OCI-LY1 (cell line): ENCODE data around the gene PARD6A.

Experiments used
- H2AFZ ChIP-seq: fragments of 200-600 bp; sonication (generic), shearing (Covaris generic); 2 replicates; pipeline ENCODE4 v1.6.0; 2014; ENCODE audit warnings: antibody characterized with exemption, mild to moderate bottlenecking, low read length
- H3F3A ChIP-seq: fragments of 200-600 bp; sonication (generic), shearing (Covaris generic); 2 replicates; pipeline ENCODE4 v1.6.0; 2014; ENCODE audit warnings: mild to moderate bottlenecking, antibody characterized with exemption, low read length, moderate library complexity; ENCODE audit not compliant: insufficient read depth
- H3K27ac ChIP-seq: fragments of 200-600 bp; sonication (generic); 2 replicates; pipeline ENCODE4 v1.5.1; 2014; ENCODE audit warnings: low read length, mixed run types, mild to moderate bottlenecking, low read depth; ENCODE audit not compliant: poor library complexity, severe bottlenecking
- H3K27me3 ChIP-seq: fragments of 200-600 bp; sonication (generic); 2 replicates; pipeline ENCODE4 v1.6.0; 2014; ENCODE audit warnings: antibody characterized with exemption, mild to moderate bottlenecking, low read length, moderate library complexity; ENCODE audit not compliant: insufficient read depth
- H3K36me3 ChIP-seq: fragments of 200-600 bp; sonication (generic); 2 replicates; pipeline ENCODE4 v1.6.1; 2014; ENCODE audit warnings: mild to moderate bottlenecking, antibody characterized with exemption, low read length, moderate library complexity, mixed read lengths; ENCODE audit not compliant: insufficient read depth
- H3K4me1 ChIP-seq: fragments of 200-600 bp; sonication (generic); 2 replicates; pipeline ENCODE4 v1.5.1; 2014; ENCODE audit warnings: mild to moderate bottlenecking, low read length, moderate library complexity; ENCODE audit not compliant: insufficient read depth, severe bottlenecking
- H3K4me2 ChIP-seq: fragments of 200-600 bp; sonication (generic), shearing (Covaris generic); 2 replicates; pipeline ENCODE4 v1.6.1; 2014; ENCODE audit warnings: low read length
- H3K4me3 ChIP-seq: fragments of 200-600 bp; sonication (generic); 2 replicates; pipeline ENCODE4 v1.5.1; 2014; ENCODE audit warnings: low read length, low read depth, mild to moderate bottlenecking, mixed read lengths; ENCODE audit not compliant: poor library complexity, severe bottlenecking
- H3K79me2 ChIP-seq: fragments of 200-600 bp; shearing (Covaris generic); 2 replicates; pipeline ENCODE4 v1.6.1; 2016; ENCODE audit warnings: mixed run types, low read length, mixed read lengths; ENCODE audit not compliant: insufficient read depth
- H3K9ac ChIP-seq: fragments of 200-600 bp; sonication (generic), shearing (Covaris generic); 2 replicates; pipeline ENCODE4 v1.6.1; 2014; ENCODE audit warnings: mild to moderate bottlenecking, low read length, mixed read lengths
- H3K9me2 ChIP-seq: fragments of 200-600 bp; sonication (generic), shearing (Covaris generic); 2 replicates; pipeline ENCODE4 v1.6.1; 2014; ENCODE audit warnings: low read depth, mild to moderate bottlenecking, low read length, mixed read lengths
- H3K9me3 ChIP-seq: fragments of 200-600 bp; shearing (Covaris generic); 2 replicates; pipeline ENCODE4 v1.6.1; 2014; ENCODE audit warnings: low read length, mixed read lengths
- H4K20me1 ChIP-seq: fragments of 200-600 bp; sonication (generic), shearing (Covaris generic); 2 replicates; pipeline ENCODE4 v1.6.0; 2016; ENCODE audit warnings: mild to moderate bottlenecking, low read length; ENCODE audit not compliant: insufficient read depth
- EZH2 ChIP-seq: fragments of 200-600 bp; sonication (generic), shearing (Covaris generic); IDR thresholded peaks from 2 replicates; pipeline ENCODE4 v1.8.0; 2017; ENCODE audit warnings: borderline replicate concordance, mixed run types, mild to moderate bottlenecking, antibody characterized with exemption, low read length, moderate library complexity, mixed read lengths
- TF ChIP-seq, protein P1 (sequence below): fragments of 200-600 bp; sonication (generic), shearing (Covaris generic); IDR thresholded peaks from 2 replicates; pipeline ENCODE4 v1.5.1; 2017; ENCODE audit warnings: mild to moderate bottlenecking, antibody characterized with exemption, low read length, moderate library complexity, mixed read lengths

PARD6A gene

DNA sequence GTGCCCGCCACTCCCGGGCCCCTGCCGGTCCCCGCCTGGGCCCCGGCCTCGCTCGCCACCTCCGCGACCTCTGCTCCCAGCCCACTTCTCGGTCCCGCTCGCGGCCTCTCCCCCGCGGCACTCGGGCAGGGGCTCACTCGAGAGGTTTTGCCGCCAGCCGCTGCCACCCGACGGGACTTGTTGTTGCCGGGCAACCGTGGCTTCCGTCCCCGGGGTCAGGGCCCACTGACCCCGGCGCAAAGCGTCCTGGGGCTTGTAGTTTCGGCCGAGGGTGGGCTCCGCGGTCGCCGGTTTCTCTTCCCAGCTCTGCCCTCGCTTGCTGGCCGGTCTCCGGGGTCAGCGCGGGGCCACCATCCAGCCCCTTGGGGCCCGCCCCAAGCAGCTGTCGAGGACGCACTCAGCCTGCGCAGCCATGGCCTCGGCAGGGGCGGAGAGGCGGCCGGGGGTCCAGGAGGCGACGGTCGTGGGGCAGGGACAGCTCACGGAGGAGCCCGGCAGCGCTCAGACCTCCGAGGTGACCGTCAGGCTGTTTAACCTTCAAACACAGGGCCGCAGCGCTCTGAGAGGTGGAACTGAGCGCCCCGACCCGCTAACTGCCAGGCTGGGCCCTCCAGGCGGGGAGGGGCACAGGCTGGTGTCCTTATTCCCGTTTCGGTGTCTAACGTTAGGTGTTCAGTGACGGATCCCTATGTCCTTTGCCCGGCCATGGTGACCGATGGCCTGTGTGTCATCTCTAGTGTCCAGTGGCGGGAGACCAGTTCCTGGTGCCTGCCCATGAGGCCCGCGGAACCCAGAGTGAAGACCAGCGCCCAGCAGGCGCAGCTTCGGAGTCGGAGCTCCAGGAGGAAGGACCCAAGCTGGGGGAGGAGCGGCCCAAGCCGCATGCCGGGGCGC lies 6.0 kb downstream of the PARD6A start, which contains the start of the genes C16orf86 and ENKD1:
Gene C16orf86, plus strand, starts transcription at position 256 of the 894 bp plus-strand sequence. Its CDS starts 157 bp downstream, at position 413.
Gene ENKD1, minus strand, starts transcription at position 192 of the 894 bp plus-strand sequence. CDS start 308 bp downstream, outside the sequence.
- Histone ChIP-seq H3K4me2 (peak within 1 kb of the TSS; percentile 85), H4K20me1 (no peaks in the 10 kb centered on the region), H3K9ac (peak within 1 kb of the TSS; percentile 74), H3K9me3 (no peaks in the 10 kb centered on the region), H3K27me3 (no peaks in the 10 kb centered on the region), H2AFZ (no peak within 1 kb of the TSS), H3K36me3 (peaks cover 11% of the 10 kb centered on the region; the same call in 1 of the 2 replicates), H3K9me2 (no peaks in the 10 kb centered on the region), H3K4me1 (peaks cover 33% of the 10 kb centered on the region), H3K4me3 (peak within 1 kb of the TSS; percentile 70), H3F3A (no peaks in the 10 kb centered on the region), H3K27ac (peak within 1 kb of the TSS; percentile 75), H3K79me2 (no peaks in the 10 kb centered on the region)
- TF ChIP-seq EZH2: no peak
- TF ChIP-seq, protein P1, sequence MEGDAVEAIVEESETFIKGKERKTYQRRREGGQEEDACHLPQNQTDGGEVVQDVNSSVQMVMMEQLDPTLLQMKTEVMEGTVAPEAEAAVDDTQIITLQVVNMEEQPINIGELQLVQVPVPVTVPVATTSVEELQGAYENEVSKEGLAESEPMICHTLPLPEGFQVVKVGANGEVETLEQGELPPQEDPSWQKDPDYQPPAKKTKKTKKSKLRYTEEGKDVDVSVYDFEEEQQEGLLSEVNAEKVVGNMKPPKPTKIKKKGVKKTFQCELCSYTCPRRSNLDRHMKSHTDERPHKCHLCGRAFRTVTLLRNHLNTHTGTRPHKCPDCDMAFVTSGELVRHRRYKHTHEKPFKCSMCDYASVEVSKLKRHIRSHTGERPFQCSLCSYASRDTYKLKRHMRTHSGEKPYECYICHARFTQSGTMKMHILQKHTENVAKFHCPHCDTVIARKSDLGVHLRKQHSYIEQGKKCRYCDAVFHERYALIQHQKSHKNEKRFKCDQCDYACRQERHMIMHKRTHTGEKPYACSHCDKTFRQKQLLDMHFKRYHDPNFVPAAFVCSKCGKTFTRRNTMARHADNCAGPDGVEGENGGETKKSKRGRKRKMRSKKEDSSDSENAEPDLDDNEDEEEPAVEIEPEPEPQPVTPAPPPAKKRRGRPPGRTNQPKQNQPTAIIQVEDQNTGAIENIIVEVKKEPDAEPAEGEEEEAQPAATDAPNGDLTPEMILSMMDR: no peak

DNA sequence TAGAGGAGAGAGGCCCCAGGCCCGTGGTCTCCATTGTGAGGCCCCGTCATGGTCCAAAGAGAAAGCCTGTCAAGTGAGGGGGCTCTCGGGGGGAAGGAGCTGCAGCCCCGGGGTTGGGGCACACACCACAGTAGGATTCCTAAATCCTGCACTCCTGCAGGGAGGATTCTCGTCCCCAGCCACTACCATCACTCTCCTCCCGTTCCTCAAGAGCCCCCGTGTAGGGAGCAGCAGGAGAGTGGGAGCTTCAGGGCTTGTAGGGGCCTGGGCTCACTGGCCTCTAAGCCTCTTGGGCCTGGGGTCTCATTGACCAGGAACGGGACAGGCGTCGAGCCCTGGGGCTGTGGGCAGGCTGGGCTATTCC lies 6.7 kb downstream of the PARD6A start:
- Histone ChIP-seq H2AFZ (no peak overlapping the region), H3K9me3 (no peaks in the 10 kb centered on the region), H3K27me3 (no peaks in the 10 kb centered on the region), H3K4me3 (peak overlapping the region; percentile 70), H3F3A (no peaks in the 10 kb centered on the region), H3K36me3 (peaks cover 10% of the 10 kb centered on the region; the same call in 1 of the 2 replicates), H3K79me2 (no peaks in the 10 kb centered on the region), H3K27ac (peak overlapping the region; percentile 75), H3K4me2 (peak overlapping the region; percentile 85), H3K9ac (peak overlapping the region; percentile 74), H3K9me2 (no peaks in the 10 kb centered on the region), H3K4me1 (peaks cover 33% of the 10 kb centered on the region), H4K20me1 (no peaks in the 10 kb centered on the region)
- no peak for TF ChIP-seq EZH2
- TF ChIP-seq, protein P1: no peak

DNA sequence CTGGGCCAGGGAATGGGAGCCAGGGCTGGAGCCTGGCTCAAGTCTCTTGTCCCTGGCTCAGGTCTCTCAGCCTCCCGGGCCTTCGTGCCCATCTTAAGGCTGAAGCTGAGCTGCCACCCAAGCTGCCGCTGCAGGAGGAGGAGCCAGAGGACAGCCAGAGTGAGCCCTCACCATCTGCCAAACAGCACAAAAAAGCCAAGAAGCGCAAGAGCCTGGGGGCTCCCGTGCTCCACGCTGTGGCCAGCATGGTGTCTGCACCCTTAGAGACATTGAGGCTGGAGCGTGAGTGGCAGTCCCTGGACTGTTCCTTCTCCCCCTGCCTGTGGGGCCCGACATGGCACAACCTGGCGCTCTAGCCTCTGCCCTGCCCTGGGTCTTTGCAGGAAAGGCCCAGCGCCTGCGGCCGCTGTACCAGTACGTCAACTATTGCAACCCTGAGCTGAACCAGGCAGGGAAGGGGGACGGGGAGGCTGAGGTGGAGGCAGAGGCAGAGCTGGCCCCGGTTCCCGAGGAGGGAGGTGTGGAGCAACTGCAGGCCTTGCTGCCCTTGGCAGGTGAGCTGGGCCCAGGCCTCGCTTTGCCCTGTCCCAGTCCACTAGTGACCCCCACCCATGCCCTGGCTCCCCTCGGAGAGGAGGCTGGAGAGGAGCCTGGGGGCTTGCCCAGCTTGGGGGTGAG lies 7.2 kb downstream of the PARD6A start:
- Histone ChIP-seq H3F3A (no peaks in the 10 kb centered on the region), H3K36me3 (peaks cover 5% of the 10 kb centered on the region; the same call in 1 of the 2 replicates), H3K27ac (peak overlapping the region; percentile 75), H3K4me1 (peaks cover 35% of the 10 kb centered on the region), H3K9me2 (no peaks in the 10 kb centered on the region), H4K20me1 (no peaks in the 10 kb centered on the region), H3K9me3 (no peaks in the 10 kb centered on the region), H3K4me3 (peak overlapping the region; percentile 70), H2AFZ (no peak overlapping the region), H3K27me3 (no peaks in the 10 kb centered on the region), H3K4me2 (peak overlapping the region; percentile 85), H3K79me2 (no peaks in the 10 kb centered on the region), H3K9ac (peak overlapping the region; percentile 74; the same call in 1 of the 2 replicates)
- TF ChIP-seq, protein P1: peak; percentile 78
- no peak for TF ChIP-seq EZH2
